HG02840 (cell line): ENCODE measurements around the gene CITED2.

Source experiments
- ATAC-seq: cut with Tn5 transposase; IDR thresholded peaks from one replicate; pipeline ENCODE4 v1.9.1; 2021; ENCODE audit warnings: mild to moderate bottlenecking, moderate library complexity, moderate number of reproducible peaks; ENCODE audit not compliant: unreplicated experiment, low FRiP score

CITED2 gene

DNA sequence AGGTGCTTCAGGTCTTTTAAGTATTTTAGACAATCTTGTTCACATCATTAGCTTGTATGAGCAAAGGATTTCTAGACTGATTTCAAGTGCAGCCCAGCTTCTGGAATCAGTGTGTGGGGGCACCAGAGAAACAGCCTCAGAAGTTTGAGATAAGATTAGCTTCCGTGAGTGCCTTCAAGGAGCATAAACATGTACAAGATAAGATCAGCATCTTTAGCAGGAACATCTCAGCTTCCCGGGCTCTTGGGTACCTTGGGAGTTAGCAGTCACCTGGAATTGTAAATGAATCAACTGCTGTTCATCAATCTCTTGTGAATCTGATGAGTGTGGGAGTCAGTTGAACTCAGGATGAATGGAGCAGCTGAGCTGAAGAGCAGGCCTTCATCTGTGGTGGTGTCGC is 12.0 kb upstream of the CITED2 start:
- no peak for ATAC-seq

GRCh38 chr6:139381216-139381865 is 6.9 kb upstream of the CITED2 start:
- no peak for ATAC-seq

- no peak for ATAC-seq
Observed at GRCh38 chr6:139380611-139381010, 6.2 kb upstream of the CITED2 start.

- ATAC-seq, result no peak
Observed at GRCh38 chr6:139380168-139380567, 5.7 kb upstream of the CITED2 start.

DNA sequence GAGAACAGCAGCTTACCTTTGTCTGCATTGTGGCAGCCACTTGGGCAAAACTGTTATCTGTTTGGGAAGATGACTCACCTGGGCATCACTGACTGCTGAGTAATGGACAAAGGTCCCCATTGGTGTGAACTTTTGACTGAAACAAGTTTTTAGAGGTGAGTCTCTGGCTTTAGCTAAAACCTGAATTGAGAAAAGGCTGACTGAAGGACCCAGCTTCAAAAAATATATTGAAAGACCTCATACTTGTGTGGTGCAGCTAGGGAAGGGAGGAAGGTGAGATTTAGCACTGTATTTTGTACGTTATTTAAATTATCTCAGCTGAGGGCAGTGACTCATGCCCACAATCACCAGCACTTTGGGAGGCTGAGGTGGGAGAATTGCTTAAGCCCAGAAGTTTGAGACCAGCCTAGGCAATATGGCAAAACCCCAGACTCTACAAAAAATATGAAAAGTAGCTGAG is 4.5 kb upstream of the CITED2 start:
- ATAC-seq, result no peak

GRCh38 chr6:139378226-139378625 is 3.8 kb upstream of the CITED2 start:
- no peak for ATAC-seq

GRCh38 chr6:139376604-139377218 is 2.3 kb upstream of the CITED2 start:
- no peak for ATAC-seq

- no peak for ATAC-seq
Observed at GRCh38 chr6:139376017-139376330, 1.5 kb upstream of the CITED2 start.

GRCh38 chr6:139375226-139376016 is 973 bp upstream of the CITED2 start:
- peak; percentile 52 for ATAC-seq

GRCh38 chr6:139373928-139374356 is 506 bp downstream of the CITED2 start:
- ATAC-seq, result peak; percentile 5

- no peak for ATAC-seq
Observed at GRCh38 chr6:139373154-139373927, 1.1 kb downstream of the CITED2 start.

- no peak for ATAC-seq
Observed at GRCh38 chr6:139372326-139373153, 1.9 kb downstream of the CITED2 start.

GRCh38 chr6:139371421-139372203 is 2.8 kb downstream of the CITED2 start:
- ATAC-seq, result no peak

GRCh38 chr6:139370999-139371345 is 3.5 kb downstream of the CITED2 start:
- no peak for ATAC-seq

GRCh38 chr6:139370283-139370998 is 4.0 kb downstream of the CITED2 start:
- no peak for ATAC-seq

DNA sequence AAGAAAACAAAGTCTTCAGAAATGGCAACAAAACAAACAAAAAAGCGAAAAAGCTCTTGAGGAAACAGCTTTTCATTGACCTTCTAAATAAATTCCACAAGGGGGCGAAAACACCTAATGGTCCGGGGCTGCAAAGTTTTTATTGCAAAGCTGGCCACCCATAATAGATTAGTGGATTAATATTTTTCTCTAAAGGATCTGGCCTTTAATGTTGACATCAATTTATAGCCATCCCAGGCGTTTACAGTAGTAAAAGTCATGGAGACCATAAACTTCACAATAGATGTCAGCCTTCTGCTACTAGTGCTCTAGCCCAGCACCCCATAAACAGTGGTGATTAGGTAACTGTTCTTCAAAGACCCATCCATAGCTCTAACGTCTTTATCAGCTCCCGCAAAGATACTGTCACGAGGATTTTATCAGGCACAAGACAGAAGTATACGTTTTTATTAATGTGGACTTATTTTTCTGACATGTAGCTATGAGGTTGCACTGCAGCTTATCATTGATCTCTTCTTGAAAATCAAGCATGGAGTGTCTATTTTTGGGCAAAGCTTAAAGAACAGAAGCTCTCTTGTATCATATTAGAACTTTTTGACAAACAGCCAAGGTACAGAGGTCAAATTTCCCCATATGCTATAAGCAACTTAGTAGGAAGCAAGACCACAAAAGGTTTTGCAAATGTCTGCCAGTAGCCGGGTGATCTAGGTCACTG is 4.7 kb downstream of the CITED2 start:
- ATAC-seq, result no peak

DNA sequence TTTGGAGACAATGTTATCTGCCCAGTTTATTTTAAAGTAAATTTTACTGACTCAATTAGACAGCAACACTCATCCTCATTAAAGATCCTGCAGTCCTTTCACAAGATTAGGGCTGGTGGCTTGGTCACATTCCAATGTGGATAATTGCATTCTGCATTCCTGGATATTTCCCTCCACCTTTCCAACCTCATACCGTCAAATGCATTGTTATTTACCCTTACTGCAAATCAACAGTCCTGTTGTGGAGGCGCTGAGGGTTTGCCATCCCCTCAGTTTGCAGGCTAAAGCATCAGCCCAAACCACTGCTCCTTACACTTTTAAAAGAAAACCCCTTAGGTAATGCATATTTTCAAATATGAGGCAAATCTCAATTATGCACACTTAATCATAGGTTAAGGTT is 5.4 kb downstream of the CITED2 start:
- ATAC-seq, result no peak

DNA sequence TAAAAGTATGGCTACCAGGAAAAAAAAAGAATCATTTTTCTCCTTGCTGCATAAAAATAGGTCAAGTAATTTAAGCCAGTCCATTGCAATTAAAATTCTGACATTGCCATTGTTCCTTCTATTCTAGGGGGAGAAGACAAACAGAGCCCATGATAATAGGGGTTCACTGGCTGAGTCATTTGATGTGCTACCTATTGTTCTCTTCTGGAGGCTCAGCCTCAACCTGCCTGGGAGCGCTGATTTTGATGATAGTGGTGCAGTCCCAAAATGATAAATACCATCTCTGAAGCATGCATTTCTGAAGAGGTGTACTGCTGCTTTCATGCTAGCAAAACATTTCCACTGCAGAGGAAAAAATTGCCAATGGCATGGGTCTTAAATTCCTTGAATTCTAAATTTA is 5.8 kb downstream of the CITED2 start:
- ATAC-seq, result no peak
